NCI-H2107 treated with DMSO at 0.1 percent for 48 hours (cell line): ENCODE measurements around the gene CTBP2.

ENCODE experiments used
- DNase-seq: peaks from one replicate; lab custom pipeline; 2025; ENCODE audit not compliant: unreplicated experiment; lab: John Stamatoyannopoulos, UW

CTBP2 gene

DNA sequence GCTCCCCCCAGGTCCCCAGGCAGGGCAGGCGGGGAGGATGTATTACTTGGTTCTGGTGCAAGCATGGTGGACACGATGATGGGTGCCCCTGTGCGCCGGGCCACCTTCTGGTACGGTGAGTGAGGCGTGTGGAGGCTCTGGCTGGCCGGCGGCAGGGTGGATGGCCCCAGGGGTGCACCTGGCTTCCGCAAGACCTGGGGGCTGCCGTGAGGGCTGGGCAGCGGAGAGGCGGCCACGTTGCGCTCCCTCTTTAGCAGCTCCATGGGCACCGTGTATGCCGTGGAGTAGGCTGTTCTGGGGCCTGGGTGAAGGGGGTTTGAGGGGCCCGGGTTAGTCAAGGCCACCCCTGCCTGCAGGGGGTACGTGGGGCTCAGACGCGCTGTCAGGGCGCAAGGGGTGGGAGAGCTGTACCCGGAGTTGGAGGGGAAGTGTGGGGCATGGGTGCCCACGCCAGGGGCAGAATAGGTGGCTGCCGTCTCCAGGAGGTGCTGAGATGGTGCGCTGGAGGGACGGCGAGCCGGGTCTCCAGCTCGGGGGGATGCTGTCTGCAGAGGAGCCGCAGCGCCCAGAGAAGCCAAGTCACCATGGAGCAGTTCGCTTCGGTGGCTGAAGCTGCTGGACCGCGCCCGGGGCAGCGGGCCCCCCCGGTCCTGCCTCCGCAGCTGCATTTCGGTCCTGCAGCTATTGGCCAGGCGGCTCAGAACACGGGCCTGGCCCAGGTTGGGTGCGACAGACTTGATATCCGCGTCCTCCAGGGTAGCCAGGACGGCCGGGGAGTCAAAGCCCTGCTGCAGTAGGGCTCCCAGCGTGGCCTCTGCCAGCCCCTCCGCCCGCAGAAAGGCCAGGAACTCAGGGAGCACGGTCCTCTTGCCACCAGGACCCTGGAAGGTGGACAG lies 134.1 kb downstream of the CTBP2 start:
- DNase-seq = no peak

DNA sequence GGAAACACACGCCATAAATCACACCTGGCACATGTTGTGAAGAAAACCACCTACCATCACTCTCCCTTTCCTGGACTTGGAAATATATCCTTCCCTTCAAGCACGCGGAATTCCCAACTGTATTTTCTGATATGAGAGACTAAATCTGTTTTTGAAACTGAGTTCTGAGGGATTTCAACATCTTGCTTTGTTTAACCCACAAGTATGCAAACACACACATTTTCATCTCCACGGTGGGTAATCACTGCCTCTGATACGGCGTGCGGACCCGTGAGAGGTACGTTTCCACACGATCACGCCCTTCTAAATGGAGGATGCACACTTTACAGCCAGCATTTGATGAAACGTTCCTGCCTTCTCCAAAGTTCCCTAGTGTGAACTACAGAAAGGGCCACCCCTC lies 135.0 kb downstream of the CTBP2 start:
- no peak for DNase-seq

DNA sequence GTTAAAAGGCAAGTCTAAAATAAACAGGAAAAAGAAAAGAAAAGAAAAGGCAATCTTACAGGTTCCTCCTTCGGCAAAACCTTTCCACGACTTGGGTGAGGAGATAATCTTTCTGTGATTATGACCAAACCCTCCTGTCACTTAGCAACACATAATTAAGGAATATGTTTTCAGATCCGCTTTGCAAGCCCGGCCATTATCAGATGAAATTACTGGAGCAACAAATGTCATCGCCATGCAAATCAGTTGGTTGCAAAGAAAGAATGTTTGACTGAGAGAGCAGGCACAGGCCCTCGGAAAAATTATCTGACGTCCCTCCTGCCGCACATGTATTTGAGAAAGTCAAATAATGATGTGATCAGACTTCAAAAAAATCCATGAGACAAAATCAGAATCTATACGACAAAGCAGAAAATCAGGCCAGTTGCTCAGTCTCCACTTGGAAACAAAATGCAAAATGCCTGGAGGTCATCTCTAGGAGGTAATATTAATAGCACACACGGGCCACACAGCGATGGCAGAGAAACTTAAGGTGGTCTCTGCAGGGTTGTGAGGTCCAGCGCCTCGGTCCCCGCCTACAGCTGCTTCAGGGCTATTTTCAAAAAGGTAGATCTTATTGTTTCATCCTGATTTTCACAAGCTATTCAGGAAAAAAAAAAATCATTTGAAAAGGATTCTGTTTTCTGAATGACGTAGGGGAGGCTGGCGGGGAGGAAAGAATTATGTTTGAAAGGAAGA lies 135.7 kb downstream of the CTBP2 start:
- no peak for DNase-seq

DNA sequence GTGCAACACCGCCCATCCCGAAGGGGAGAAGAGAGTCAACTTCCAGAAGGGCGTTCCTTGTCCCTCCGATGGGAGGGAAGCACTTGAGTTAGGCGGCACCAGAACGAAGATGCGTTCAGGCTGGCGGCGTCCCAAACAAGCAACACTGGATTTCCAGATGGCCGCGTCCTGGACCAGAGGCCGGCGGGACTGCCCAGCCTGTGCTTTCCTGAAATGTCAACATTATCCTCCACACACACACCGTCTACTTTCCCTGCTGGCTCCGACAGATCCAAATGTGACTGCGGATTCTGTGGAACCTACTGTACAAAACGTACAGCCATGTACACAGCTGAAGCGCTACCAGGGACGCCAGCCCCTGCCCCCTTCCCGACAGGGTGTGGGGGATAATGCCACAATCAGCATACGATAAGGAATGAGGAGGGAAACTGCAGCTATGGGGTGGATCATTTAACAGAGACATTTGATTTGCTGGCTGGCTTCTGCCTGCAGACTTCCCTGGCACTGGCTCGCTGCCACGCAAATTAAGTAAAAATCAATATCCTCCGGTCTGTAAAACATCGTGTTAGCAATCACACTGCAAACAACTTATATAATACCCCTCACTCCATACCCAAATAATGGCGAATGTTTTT lies 136.4 kb downstream of the CTBP2 start:
- DNase-seq = peak; percentile 70

DNA sequence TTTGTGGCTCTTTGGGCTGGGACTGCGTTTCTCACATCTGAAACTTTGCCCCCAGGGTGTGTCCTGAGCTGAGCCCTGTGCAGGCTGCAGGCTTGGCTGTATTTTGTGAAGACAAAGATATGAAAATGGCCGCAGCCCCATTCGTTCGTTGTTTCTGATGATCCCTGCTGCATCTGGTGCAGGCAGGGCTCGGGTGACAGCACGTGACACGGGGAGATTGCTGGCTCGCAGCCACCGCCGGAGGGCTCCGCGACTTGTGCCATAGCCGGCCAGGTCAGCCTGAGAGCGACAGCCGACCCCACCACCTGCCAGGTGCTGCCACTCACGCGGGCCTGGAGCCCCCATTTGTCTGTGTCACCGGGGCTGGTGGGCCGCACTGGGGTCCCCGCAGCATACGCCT lies 137.1 kb downstream of the CTBP2 start:
- DNase-seq = peak; percentile 49

DNA sequence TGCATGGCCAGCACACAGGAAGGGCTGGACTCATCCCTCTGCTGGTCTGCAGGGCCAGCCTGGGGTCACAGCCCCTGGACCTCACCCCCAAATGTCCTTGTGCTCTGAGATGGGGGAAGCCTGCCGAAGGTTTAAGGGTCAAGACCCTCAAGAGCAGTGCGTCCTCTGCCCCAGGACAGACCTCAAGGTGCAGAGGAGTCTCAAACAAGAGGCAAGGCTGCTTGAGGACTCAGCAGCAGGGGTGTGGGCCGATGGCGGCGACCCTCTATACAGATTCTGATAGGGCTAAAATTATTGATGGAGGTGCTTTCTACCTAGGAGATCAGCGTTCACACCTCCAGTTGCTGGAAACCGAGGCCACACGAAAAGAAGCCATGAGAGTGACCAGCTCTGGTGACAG lies 137.7 kb downstream of the CTBP2 start:
- no peak for DNase-seq

DNA sequence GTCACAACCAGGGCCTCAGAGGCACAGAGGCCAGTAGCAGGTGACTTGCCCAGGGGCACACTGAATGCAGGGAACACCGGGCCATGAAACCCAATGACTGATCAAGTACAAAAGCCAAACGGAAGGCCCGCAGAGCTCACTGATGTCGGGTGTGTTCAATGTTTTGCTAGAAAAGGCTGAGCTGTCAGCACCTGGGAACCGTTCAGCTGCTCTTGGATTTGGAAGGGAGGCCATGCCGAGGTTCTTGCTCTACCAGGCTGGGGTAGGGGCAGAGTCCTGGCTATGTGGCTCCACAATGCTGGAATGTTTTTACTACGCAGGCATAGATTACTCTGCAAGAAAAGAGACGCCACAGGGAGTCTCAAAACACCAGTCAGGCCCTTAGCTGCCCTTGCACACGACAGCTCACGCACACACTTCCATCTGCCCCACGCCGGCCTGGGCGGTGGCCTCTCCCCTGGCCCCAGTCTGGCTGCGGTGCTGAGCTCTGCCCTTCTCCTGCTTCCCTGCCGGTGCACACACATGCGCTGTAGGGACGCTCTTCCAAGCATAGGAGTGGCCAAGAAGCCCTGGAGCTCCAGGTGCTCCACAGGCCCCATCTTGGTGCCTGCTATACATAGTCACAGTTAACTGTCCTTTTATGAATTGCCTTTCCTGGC lies 138.5 kb downstream of the CTBP2 start:
- no peak for DNase-seq

DNA sequence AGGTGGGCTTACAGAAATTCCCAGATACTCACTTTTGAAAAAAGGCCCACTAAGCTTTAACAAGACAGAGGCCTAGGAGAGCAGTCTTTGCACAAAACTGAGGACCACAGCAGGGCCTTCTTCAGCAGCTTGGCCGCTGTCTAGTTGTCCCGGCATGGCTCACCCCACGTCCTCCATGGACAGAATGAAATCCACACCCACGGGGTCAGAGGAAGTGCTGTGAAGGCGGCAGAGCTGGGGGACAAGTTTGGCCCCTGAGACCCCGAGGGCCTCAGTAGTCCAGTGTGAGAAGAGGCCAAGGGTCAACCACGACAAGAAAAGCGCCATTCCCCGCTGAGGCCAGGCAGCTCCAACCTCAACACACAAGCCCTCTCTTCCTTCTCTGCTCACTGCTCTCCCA lies 139.5 kb downstream of the CTBP2 start:
- no peak for DNase-seq

DNA sequence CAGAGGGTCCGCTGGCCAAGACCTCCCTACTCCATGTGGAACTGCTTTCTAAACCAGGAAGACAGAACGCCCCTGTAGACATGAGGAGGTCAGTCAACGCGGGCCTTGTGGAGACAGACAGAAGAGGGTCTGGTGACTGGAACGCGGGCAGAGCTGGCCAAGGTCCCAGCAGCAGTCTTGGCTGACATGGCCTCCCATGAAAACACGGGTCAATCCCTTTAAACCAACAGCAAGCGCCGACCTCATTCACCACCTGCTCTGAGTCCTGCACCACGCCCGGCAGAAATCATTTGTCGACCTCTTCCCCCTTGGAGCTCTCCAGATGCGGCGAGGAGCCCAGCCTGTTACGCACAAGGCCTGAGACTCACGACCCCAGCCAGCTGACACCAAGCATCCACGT lies 140.0 kb downstream of the CTBP2 start:
- DNase-seq = no peak

DNA sequence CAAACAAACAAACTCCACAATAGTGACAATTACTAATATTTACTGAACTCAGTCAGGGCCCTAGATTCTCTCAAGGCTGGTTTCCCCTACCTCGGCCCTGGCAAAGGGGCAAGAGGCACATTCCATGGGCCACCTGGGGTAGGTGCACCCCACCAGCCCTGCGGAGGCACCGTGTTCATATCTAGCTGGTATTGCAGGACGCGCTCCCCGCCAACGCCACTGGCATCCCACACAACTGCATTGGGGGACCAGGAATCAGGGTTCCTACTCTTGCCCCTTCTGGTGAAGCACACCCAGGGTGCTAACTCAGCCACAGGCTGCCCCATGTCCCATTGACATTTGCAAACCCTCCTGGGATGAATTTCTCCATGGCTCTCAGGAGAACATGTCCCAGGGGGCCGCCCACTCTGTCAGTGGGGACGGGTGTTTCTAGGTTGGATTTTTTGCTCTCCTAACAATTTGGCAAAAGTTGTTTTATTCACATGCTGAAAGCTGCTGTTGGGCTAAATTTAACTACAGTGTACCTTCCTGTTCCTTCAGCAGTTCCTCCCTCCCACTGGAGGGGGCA lies 141.7 kb downstream of the CTBP2 start:
- DNase-seq = no peak

DNA sequence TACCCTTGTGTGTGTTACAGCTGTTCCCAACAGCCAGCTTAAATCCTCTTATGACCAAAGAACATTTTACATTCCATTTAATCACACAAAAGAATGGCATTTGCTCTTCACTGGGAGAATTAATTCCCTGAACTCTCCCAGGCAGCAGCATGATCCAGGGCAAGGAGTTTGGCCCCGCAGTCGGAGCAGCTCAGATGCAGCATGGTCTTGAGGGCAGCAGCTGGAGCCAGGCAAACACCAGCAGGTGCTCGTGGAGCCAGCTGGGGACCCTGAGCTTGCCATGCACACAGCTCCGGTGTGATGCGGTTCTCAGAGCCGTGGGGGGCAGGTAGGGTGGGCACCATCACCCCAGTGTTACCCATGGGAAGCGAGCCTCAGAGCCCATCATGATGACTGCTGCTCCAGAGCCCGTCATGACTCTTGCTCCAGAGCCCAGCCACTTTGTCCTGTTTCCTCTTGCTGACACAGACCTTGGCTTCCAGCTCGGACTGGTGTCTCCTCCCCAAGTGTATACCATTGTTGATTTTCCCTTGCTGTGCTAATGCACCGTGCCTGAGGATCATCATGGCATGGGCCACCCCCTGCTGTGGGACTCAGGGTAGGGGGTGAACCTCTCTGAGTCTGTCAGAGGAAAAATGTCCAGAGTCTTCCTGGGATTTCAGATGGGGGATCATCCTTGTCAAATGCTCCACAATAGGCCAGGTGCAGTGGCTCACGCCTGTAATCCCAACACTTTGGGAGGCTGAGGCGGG lies 142.6 kb downstream of the CTBP2 start:
- DNase-seq = no peak

DNA sequence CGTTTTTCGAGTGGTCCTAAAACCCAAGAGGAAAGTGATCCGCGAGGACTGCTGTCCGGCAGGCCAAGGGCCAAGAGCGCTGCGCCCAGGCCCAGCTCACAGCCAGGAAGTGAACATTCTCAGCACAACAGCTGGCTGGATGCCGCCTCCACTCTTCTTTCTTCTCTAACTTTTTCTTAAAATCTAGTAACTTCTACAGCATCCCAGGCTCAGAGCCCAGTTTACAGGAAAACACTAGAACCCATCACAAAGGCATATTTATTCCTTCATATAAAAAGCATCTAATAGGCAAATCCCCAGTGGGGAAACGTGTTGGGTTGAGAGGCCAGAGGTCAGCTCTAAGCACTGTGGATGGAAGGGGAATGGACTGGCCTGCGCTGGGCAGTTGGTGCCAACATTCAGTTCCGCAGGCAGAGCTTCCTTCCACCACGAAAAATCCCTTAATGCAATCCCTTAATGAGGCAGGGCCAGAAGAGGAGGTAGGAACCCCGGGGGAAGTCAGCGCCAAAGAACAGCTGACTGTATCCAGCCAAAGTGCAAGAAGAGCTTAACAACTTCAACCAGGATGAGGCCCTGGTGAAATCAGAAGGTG lies 143.7 kb downstream of the CTBP2 start:
- no peak for DNase-seq

DNA sequence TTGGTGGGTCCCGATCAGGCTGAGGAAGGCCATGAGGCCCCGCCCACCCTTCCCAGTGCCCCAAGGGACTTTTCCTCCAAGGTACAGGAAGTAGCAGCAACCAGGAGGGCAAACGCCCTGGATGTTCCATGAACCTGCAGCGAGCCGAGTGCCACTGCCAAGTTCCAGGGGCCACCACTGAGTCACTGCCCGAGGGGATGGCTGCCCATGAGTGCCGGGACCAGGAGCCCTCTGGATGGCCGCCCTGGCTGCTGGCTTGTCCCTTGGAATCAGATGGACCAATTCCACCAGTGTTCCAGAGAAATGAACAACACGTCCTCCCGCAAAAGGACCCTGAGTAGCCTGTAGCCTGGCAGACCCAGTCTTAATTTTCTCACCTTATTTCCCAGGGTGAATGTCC lies 144.2 kb downstream of the CTBP2 start:
- DNase-seq = no peak

DNA sequence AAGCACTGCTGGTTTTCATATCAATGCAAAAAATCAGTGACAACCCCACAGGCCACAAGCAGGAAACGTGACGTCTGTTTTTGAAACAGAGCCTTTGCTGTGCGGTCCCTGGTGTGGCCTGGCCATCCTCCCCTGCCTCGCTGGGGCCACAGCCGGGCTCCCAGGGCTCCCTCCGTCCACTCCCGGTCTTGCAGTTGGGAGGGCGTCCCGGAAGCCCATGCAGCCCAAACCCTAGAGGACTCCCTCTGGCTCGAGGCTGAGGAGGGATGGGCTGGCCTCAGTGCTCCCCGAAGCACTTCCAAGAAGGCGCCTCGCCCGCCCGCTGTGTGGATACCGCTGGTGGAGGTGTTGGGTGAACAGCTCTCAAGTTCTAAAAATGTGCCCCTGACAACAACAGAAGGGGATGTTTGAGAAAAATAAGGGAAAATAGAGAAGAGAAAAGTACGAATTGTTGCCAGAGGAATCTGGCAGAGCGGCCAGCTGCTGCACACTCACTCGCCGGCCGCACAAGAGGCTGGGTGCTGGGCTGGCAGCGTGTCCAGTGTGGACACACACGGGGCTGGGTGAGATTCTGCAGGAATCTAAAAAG lies 144.9 kb downstream of the CTBP2 start:
- DNase-seq = no peak

DNA sequence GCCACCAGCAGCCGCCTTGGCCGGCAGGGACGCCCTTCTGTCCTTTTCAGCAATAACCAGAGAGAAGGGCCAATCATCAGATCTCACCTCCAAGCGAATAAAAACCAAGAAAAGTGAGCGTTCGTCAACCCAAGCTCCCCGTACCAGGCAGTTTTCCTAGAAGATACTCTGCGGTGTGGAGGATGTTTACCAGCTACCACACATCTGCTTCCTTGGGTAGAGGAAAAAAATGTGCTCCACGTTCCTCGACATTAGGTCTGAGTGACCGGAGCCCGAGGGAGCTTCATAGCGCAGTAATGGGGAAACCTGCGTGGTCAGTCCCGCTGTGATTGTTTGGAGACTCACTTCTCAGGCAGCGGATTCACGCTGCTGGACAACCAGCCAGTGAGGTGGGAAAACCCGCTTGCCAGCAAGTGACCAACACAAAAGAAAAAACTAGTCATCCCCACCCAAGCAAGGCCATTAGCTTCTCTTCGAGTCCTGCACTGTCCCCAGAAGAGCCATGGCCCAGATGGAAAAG lies 145.5 kb downstream of the CTBP2 start:
- no peak for DNase-seq

DNA sequence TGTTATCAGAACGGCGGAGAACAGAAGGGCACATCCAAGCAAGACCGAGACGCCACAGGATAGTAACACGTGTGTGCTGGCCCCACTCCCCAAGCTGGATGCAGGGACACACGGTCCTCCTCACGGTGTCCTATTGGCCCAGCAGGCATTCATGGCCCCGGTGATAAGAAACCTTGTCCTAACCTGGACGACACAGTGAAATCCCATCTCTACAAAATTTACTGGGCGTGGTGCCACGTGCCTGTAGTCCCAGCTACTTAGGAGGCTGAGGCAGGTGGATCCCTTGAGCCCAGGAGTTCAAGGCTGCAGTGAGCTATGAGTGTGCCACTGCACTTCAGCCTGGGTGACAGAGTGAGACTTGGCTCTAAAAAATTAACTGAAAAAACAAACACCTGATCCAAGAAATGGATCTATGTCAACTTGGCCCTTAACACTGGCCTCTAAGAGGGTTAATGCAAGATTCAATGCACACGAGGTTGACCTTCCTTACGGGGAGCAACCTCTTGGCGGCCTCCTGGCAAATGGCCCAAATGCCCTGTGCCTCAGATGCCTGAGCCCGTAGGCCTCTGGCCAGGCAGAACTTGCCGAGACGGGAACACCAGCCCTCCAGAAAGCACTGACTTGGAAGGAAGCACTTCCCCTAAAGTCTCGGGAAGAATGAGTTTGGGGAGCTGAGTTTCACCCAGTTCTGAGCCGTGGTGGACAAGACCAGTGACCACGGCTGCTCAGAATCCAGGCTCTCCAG lies 146.1 kb downstream of the CTBP2 start:
- DNase-seq = no peak

DNA sequence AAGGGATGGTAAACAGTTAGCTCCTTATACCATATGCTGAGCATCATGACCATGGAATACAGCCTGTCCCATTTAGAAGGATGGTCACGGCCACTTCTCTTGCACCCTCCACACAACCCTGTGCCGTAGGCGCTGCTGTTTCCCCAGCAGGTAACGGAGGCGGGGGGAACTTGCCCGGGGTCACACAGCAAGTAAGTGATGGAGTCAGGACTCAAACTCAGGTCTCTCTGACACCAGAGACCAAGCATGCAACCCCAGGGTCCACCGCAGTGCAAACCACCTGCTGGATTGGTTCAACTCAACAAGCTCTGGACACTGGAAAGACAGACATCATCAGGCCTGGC lies 146.9 kb downstream of the CTBP2 start:
- no peak for DNase-seq

DNA sequence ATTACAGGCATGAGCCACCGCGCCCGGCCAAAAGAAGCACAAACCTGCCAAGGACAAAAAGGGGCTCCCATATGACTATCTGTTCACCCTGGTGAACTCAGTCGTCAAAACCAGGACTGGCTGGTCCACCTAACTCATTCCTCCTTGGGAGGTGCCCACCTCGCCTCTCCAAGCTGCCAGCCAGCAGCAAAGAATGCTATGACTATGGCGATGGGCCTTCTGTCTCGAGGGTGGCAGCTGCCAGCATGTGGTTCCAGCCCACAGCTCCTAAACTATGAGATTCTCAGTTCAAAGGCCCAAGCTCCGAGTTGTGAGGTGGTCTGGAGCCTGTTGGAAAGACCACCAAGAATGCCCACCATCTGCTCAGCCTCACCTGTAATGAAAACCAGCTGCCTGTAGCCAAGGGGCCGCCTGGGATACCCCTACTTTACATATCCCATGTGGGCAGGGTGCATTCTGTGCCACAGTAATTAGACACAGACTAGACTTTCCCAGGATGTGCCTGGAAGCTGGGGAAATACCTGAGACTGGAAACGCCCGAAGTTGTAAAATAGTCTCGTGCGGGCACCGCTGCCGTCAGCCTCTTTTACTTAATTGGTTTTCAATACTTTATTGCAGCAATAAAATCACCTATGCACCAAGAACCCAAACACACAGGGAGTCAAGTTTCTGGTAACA lies 147.4 kb downstream of the CTBP2 start:
- no peak for DNase-seq
